Activated CD8-positive, alpha-beta T cell treated with anti-CD3 and anti-CD28 coated beads for 36 hours (primary cell): ENCODE measurements around the gene IL1RN. TPM values are rescaled to one million over a fixed set of nuclear protein-coding genes. Genes with fewer than 3 reads are reported as not detected.

Source experiments
- ATAC-seq: fragments of 200-7000 bp; cut with Tn5 transposase; one replicate; pipeline ENCODE4 v1.10.0; 2021; ENCODE audit warnings: mild to moderate bottlenecking, moderate library complexity
- CTCF ChIA-PET: fragments of 350-600 bp; sonication (Branson Sonifier 250); formaldehyde crosslinking; loops from one replicate; lab custom pipeline; 2021; ENCODE audit warnings: antibody characterized with exemption; lab: Charles Lee
- POLR2A ChIA-PET: fragments of 350-600 bp; sonication (Branson Sonifier 250); formaldehyde crosslinking; loops from one replicate; lab custom pipeline; 2021; ENCODE audit warnings: antibody characterized with exemption; lab: Charles Lee
- DNase-seq: peaks from one replicate; pipeline ENCODE4 v3.0.0-alpha.2; 2020
- H3K27ac Mint-ChIP-seq: one replicate; pipeline ENCODE4 v1.8.0; 2021; ENCODE audit warnings: mild to moderate bottlenecking, mixed read lengths
- H3K27me3 Mint-ChIP-seq: one replicate; pipeline ENCODE4 v1.8.0; 2021; ENCODE audit warnings: mixed read lengths
- H3K36me3 Mint-ChIP-seq: one replicate; pipeline ENCODE4 v1.8.0; 2021; ENCODE audit warnings: low read depth, mixed read lengths
- H3K4me1 Mint-ChIP-seq: one replicate; pipeline ENCODE4 v1.8.0; 2021; ENCODE audit warnings: low read depth, mixed read lengths
- H3K4me3 Mint-ChIP-seq: one replicate; pipeline ENCODE4 v1.8.0; 2021; ENCODE audit warnings: mild to moderate bottlenecking, moderate library complexity, mixed read lengths
- H3K9me3 Mint-ChIP-seq: one replicate; pipeline ENCODE4 v1.8.0; 2021; ENCODE audit warnings: mixed read lengths
- intact Hi-C: fragments of 100-400 bp; cut with micrococcal nuclease; formaldehyde crosslinking; loops from one replicate; pipeline ENCODE4 v1.10.0; 2022
- total RNA-seq, 2 experiments: library from RNA; stranded (reverse); gene quantifications; one replicate each; pipeline ENCODE4 v1.2.3, GENCODE V29; 2021
- TF ChIP-seq, protein P1 (sequence below): fragments of 200-600 bp; IDR thresholded peaks from one replicate; pipeline ENCODE4 v1.8.0; 2022; ENCODE audit warnings: antibody characterized with exemption, mild to moderate bottlenecking

IL1RN gene
- total RNA-seq, 2 experiments from 2014 or later: 0.50 to 0.85 TPM

DNA sequence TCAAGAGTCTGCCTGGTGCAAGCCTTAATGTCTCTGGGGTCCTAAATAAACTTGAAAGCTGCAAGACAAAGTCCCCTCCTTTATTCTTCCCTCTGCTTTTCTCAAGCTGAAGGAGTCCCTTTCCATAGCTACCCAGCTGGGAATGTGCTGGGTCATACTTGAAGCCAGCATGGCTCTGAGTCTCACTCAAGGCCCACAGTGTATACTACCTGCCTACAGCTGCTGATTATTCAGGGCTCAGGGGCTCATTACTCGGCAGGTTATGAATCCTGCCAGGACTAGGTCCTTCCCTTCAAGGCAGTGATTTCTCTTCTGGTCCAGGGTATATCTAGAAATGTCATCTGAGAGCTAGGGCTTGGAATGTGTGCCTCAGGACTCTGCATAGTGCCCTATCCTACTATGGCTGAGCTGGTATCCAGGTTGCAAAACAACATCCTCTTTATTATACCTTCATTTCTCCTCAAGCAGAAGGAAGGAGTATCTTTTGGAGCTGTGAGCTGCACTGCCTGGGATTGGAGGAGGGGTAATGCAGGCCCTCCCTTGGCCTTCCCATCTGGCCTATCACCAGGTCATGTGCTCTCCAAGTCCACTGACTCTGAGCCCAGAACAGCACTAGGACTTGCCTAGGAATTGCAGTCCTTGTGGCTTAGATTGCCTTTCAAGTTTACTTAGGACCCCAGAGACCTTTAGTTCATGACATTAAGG is 22.3 kb downstream of the IL1RN start:
- intact Hi-C loops: no loop called here
- ATAC-seq: no peak
- Mint-ChIP-seq H3K4me3 (no peak overlapping the region), H3K9me3 (no peaks in the 10 kb centered on the region), H3K27me3 (no peaks in the 10 kb centered on the region), H3K36me3 (no peaks in the 10 kb centered on the region), H3K27ac (no peak overlapping the region), H3K4me1 (no peaks in the 10 kb centered on the region)
- CTCF ChIA-PET: interaction anchor here (1.5 to 3.2 kb wide), 2 partner anchors 12 to 241 kb away, joined by 3 to 27 read pairs; no protein-coding TSS in a partner anchor
- POLR2A ChIA-PET: interaction anchor here (0.5 to 1.8 kb wide), 4 partner anchors 17 to 54 kb away, joined by 3 to 5 read pairs (median 3); no protein-coding TSS in a partner anchor
- no peak for DNase-seq
- TF ChIP-seq, protein P1, sequence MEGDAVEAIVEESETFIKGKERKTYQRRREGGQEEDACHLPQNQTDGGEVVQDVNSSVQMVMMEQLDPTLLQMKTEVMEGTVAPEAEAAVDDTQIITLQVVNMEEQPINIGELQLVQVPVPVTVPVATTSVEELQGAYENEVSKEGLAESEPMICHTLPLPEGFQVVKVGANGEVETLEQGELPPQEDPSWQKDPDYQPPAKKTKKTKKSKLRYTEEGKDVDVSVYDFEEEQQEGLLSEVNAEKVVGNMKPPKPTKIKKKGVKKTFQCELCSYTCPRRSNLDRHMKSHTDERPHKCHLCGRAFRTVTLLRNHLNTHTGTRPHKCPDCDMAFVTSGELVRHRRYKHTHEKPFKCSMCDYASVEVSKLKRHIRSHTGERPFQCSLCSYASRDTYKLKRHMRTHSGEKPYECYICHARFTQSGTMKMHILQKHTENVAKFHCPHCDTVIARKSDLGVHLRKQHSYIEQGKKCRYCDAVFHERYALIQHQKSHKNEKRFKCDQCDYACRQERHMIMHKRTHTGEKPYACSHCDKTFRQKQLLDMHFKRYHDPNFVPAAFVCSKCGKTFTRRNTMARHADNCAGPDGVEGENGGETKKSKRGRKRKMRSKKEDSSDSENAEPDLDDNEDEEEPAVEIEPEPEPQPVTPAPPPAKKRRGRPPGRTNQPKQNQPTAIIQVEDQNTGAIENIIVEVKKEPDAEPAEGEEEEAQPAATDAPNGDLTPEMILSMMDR: no peak

DNA sequence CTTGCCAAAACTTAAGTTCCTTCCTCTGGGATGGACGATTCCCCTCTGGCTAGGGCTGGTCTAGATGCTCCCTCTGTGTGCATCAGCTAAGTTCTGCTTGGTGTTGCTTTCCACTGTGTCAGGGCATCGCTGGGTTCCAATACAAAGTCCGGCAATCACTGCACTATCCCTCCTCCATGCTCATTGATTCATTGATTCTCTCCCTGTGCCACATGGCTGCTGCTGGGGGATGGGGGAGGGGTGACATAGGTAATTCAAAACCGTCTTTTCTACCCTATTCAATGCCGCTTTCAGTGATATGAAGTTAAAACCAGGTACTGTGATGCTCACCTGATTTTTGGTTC is 22.8 kb downstream of the IL1RN start:
- no peaks in the 10 kb centered on the region for H3K27me3 Mint-ChIP-seq

DNA sequence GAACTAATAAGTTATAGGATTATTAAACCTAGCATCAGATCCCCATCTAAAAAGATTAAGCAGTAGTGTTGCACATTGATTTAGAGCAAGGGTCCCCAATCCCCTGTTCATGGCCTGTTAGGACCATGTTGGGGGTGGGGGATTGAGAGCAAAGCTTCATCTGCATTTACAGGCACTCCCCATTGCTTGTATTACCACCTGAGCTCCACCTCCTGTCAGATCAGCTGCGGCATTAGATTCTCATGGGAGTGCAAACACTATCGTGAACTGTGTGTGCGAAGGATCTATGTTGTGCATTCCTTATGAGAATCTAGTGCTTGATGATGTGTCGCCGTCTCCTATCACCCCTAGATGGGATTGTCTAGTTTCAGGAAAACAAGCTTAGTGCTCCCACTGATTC is 27.9 kb downstream of the IL1RN start:
- H3K27me3 Mint-ChIP-seq: no peaks in the 10 kb centered on the region
- peaks cover 21% of the 10 kb centered on the region for H3K4me1 Mint-ChIP-seq
- TF ChIP-seq, protein P1: no peak
- intact Hi-C loops: no loop called here
- ChIA-PET CTCF (interaction anchor here (0.9 to 2.8 kb wide), 7 partner anchors 11 to 75 kb away, joined by 3 to 46 read pairs (median 3); partner anchors contain the start of gene PSD4), POLR2A (interaction anchor here (0.9 to 5.5 kb wide), 5 partner anchors 11 to 51 kb away, joined by 3 to 49 read pairs (median 5); partner anchors contain the start of gene PSD4)
- DNase-seq: no peak
- ATAC-seq: no peak
- no peak overlapping the region for H3K4me3 Mint-ChIP-seq
- no peaks in the 10 kb centered on the region for H3K9me3 Mint-ChIP-seq
- peaks cover 1% of the 10 kb centered on the region for H3K36me3 Mint-ChIP-seq
- H3K27ac Mint-ChIP-seq: no peak overlapping the region

More for the DNA sequence above, 22.8 kb downstream of the IL1RN start:
- no peak overlapping the region for H3K27ac Mint-ChIP-seq
- CTCF ChIA-PET: interaction anchor here (1.5 to 3.2 kb wide), 2 partner anchors 13 to 240 kb away, joined by 3 to 27 read pairs; no protein-coding TSS in a partner anchor
- H3K36me3 Mint-ChIP-seq: no peaks in the 10 kb centered on the region
- ATAC-seq (no peak), DNase-seq (no peak)
- H3K4me1 Mint-ChIP-seq: no peaks in the 10 kb centered on the region
- no peak overlapping the region for H3K4me3 Mint-ChIP-seq
- no peaks in the 10 kb centered on the region for H3K9me3 Mint-ChIP-seq
- TF ChIP-seq, protein P1: no peak
- intact Hi-C loops: no loop called here
- POLR2A ChIA-PET: interaction anchor here (0.5 to 1.8 kb wide), 3 partner anchors 26 to 54 kb away, joined by 3 to 5 read pairs (median 3); no protein-coding TSS in a partner anchor

DNA sequence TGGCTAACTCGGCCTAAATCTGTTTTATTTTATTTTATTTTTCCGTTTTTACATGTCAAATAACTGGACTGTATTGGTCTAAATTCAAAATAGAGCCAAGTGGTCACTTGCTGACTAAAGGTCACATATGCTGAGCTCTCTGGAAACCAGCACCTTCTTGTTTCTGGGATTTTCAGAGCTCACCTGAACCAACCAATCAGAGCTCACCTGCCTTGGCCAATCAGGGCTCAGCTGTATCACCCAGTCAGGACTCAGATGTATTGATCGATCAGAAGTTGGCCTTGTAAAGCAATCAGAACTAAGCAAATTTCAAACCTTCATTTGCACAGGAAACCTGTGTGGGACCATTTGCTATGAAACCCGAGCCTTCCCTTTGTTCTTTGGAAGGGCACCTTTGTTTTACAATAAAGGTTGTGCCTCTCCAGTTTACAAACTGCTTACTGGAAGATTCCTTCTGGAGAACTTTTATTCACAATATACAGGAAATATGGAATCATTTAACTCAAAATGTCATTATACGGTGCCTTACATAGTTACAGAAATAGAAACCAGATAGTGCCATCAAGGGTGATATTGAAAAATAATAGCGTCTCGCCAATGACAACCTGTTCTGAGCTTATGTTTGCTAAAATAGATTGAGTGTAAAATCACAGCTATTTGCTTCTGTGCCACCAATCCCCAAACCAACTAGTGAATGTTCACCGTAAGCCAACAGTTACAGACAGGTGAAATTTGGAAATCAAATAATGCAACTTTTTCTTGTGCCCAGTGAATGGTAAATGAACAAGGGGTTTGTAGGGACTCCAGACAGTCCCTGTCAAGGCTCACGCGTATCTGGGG is 29.1 kb downstream of the IL1RN start:
- TF ChIP-seq, protein P1: no peak
- no peaks in the 10 kb centered on the region for H3K9me3 Mint-ChIP-seq
- H3K4me1 Mint-ChIP-seq: peaks cover 21% of the 10 kb centered on the region
- peaks cover 1% of the 10 kb centered on the region for H3K36me3 Mint-ChIP-seq
- POLR2A ChIA-PET: interaction anchor here (0.6 to 5.5 kb wide), 12 partner anchors 10 to 52 kb away, joined by 3 to 49 read pairs (median 4); partner anchors contain the start of gene PSD4
- DNase-seq (peak; percentile 54), ATAC-seq (no peak)
- intact Hi-C loops: no loop called here
- peak overlapping the region; percentile 75 for H3K27ac Mint-ChIP-seq
- H3K4me3 Mint-ChIP-seq: peak overlapping the region; percentile 73
- CTCF ChIA-PET: interaction anchor here (0.6 to 2.8 kb wide), 10 partner anchors 9 to 234 kb away, joined by 3 to 46 read pairs (median 3); partner anchors contain the start of gene PSD4
- no peaks in the 10 kb centered on the region for H3K27me3 Mint-ChIP-seq
